Choroid plexus epithelial cell (primary cell): ENCODE results near the gene RALGPS1.

ENCODE experiments used
- DNase-seq: peaks from one replicate; pipeline ENCODE4 v3.0.0-alpha.2; 2010; ENCODE audit warnings: low read depth
- H3K4me3 ChIP-seq: 2 replicates; pipeline ENCODE4 v1.5.1; 2011; ENCODE audit warnings: low read depth, mild to moderate bottlenecking, control low read depth, low read length, moderate library complexity
- CTCF ChIP-seq: conservative IDR thresholded peaks from 2 replicates; pipeline ENCODE4 v1.5.1; 2011; ENCODE audit warnings: low read depth, mild to moderate bottlenecking, control low read depth, inconsistent platforms, low read length, moderate library complexity

RALGPS1 gene

GRCh38 chr9:127107929-127108876, 193.6 kb downstream of the RALGPS1 start:
- no peak for DNase-seq
- no peak overlapping the region for H3K4me3 ChIP-seq
- TF ChIP-seq CTCF: no peak

GRCh38 chr9:127109212-127109711, 194.7 kb downstream of the RALGPS1 start:
- no peak for TF ChIP-seq CTCF
- no peak for DNase-seq

GRCh38 chr9:127112056-127112455, 197.5 kb downstream of the RALGPS1 start:
- H3K4me3 ChIP-seq: no peak overlapping the region
- TF ChIP-seq CTCF: no peak
- no peak for DNase-seq

More at GRCh38 chr9:127109212-127109711, 194.7 kb downstream of the RALGPS1 start:
- H3K4me3 ChIP-seq: no peak overlapping the region

- DNase-seq: no peak
- no peak for TF ChIP-seq CTCF
- no peak overlapping the region for H3K4me3 ChIP-seq
Observed at GRCh38 chr9:127112735-127113161, 198.2 kb downstream of the RALGPS1 start.

GRCh38 chr9:127113191-127113972, 198.8 kb downstream of the RALGPS1 start:
- no peak for DNase-seq
- no peak for TF ChIP-seq CTCF

GRCh38 chr9:127114606-127115005, 200.0 kb downstream of the RALGPS1 start:
- DNase-seq: no peak
- no peak for TF ChIP-seq CTCF
- no peak overlapping the region for H3K4me3 ChIP-seq

More at GRCh38 chr9:127113191-127113972, 198.8 kb downstream of the RALGPS1 start:
- H3K4me3 ChIP-seq: no peak overlapping the region
